Measurements from ENCODE around the gene STARD3. TPM values are rescaled to one million over a fixed set of nuclear protein-coding genes. Genes with fewer than 3 reads are reported as not detected.
A peak's percentile ranks its signal among the peaks of the same experiment; 100 is the strongest.

Gene STARD3
- total and polyA plus RNA-seq, 2 of the 13 experiments (the other 11 are each of a cell fraction or from before 2014, with no cell fraction given) = 34.6 to 100 TPM

GRCh38 chr17:39606434-39607056, 30.4 kb upstream of the STARD3 start:
- 20% methylated on average over 48 of the region's 66 CpGs for WGBS (ENCODE audit: low lambda C conversion rate)
- no peaks in the 10 kb centered on the region for H3K4me1 ChIP-seq (ENCODE audit: insufficient read depth, low read length)
- H3K36me3 ChIP-seq (replicated peaks in 1 of 2; ENCODE audit: control insufficient read depth in 1 of 2, insufficient read depth in 2 of 2, low read length in 2 of 2) = no peaks in the 10 kb centered on the region
- ChIA-PET CTCF (ENCODE audit: low intra/inter-chr PET ratio, low total read pairs) (no interaction called here), POLR2A (no interaction called here)
- H2AFZ ChIP-seq (ENCODE audit: low read length) = no peak overlapping the region
- no peak overlapping the region for H3K9ac ChIP-seq (ENCODE audit: insufficient read depth, low read depth, low read length)
- H3K79me2 ChIP-seq (ENCODE audit: insufficient read depth, low read length) = no peaks in the 10 kb centered on the region
- H3K9me3 ChIP-seq (ENCODE audit: low read length) = no peaks in the 10 kb centered on the region
- peaks cover 30 to 84% of the 10 kb centered on the region in 2 experiments for H3K27me3 ChIP-seq (ENCODE audit: control insufficient read depth in 1 of 2, insufficient read depth in 2 of 2, low read length in 2 of 2)
- H3K27ac ChIP-seq (ENCODE audit: extremely low read length, insufficient read depth, low read length) = no peak overlapping the region
- no peak for FAIRE-seq
- intact Hi-C loops (cut with micrococcal nuclease; ENCODE audit: unreplicated experiment) = no loop called here
- BruUV-seq (replicated peaks) = no TSS peak
- in situ Hi-C loops (cut with HindIII; ENCODE audit: extremely low pct_ligation_motif_present, low pct_unique_long_range_greater_than_20kb) = no loop called here
- peak; percentile 49 for ATAC-seq
- H4K20me1 ChIP-seq (ENCODE audit: insufficient read depth, low read length) = peaks cover 4% of the 10 kb centered on the region; the same call in 1 of the 2 replicates
- no peak overlapping the region for H3K4me2 ChIP-seq (ENCODE audit: low read depth, low read length)
- no peak for DNase-seq (ENCODE audit: low spot score)
- TF ChIP-seq ZNF354B (CRISPR knock-in tag; IDR thresholded peaks at IDR 0.05) = no peak
- 0 out of 2 replicates have a peak, but pooled peaks have one; percentile 33 for TF ChIP-seq BCL6 (CRISPR knock-in tag; IDR thresholded peaks at IDR 0.05)
- TF ChIP-seq ZNF781 (CRISPR knock-in tag; IDR thresholded peaks at IDR 0.05; ENCODE audit: borderline replicate concordance, not compliant biosample characterization) = no peak
- peak; percentile 33; the same call in 1 of the 2 replicates for TF ChIP-seq ZNF768 (CRISPR knock-in tag; IDR thresholded peaks at IDR 0.05)
- TF ChIP-seq ZNF780A (CRISPR knock-in tag; IDR thresholded peaks at IDR 0.05) = no peak
- TF ChIP-seq HNRNPL (IDR thresholded peaks at IDR 0.05; ENCODE audit: low read depth, low read length) = 0 out of 2 replicates have a peak, but pooled peaks have one; percentile 30
- peak overlapping the region in 2 of 3 experiments; percentile 11 to 22; a peak in 2 of 6 replicates for H3K4me3 ChIP-seq (replicated peaks in 1 of 3; ENCODE audit: insufficient read depth in 1 of 3, low read depth in 2 of 3, low read length in 3 of 3)

GRCh38 chr17:39607057-39607850, 29.7 kb upstream of the STARD3 start:
- H4K20me1 ChIP-seq (ENCODE audit: insufficient read depth, low read length) = peaks cover 4% of the 10 kb centered on the region; the same call in 1 of the 2 replicates
- intact Hi-C loops (cut with micrococcal nuclease; ENCODE audit: unreplicated experiment) = no loop called here
- H3K4me1 ChIP-seq (ENCODE audit: insufficient read depth, low read length) = no peaks in the 10 kb centered on the region
- H3K4me3 ChIP-seq (replicated peaks in 1 of 3; ENCODE audit: insufficient read depth in 1 of 3, low read depth in 2 of 3, low read length in 3 of 3) = peak overlapping the region in 1 of 3 experiments; percentile 9; a peak in 2 of 6 replicates
- H3K9ac ChIP-seq (ENCODE audit: insufficient read depth, low read depth, low read length) = no peak overlapping the region
- peaks cover 24 to 82% of the 10 kb centered on the region in 2 experiments for H3K27me3 ChIP-seq (ENCODE audit: control insufficient read depth in 1 of 2, insufficient read depth in 2 of 2, low read length in 2 of 2)
- no peak for DNase-seq (ENCODE audit: low spot score)
- WGBS (ENCODE audit: low lambda C conversion rate) = 19% methylated on average over 39 of the region's 40 CpGs
- BruUV-seq (replicated peaks) = no TSS peak
- no peaks in the 10 kb centered on the region for H3K79me2 ChIP-seq (ENCODE audit: insufficient read depth, low read length)
- peak; percentile 15 for ATAC-seq
- no peaks in the 10 kb centered on the region for H3K36me3 ChIP-seq (replicated peaks in 1 of 2; ENCODE audit: control insufficient read depth in 1 of 2, insufficient read depth in 2 of 2, low read length in 2 of 2)
- no peak overlapping the region for H3K4me2 ChIP-seq (ENCODE audit: low read depth, low read length)
- POLR2A ChIA-PET = no interaction called here
- CTCF ChIA-PET (ENCODE audit: low intra/inter-chr PET ratio, low total read pairs) = no interaction called here
- no peak overlapping the region for H3K27ac ChIP-seq (ENCODE audit: extremely low read length, insufficient read depth, low read length)
- TF ChIP-seq SRSF4 (IDR thresholded peaks at IDR 0.05; ENCODE audit: low read depth, low read length, poor library complexity, severe bottlenecking) (no peak), EZH2 (conservative IDR thresholded peaks at IDR 0.05; ENCODE audit: low read depth, low read length) (peak; percentile 76; the same call in 1 of the 2 replicates)
- FAIRE-seq = no peak
- H2AFZ ChIP-seq (ENCODE audit: low read length) = no peak overlapping the region
- in situ Hi-C loops (cut with HindIII; ENCODE audit: extremely low pct_ligation_motif_present, low pct_unique_long_range_greater_than_20kb) = no loop called here
- H3K9me3 ChIP-seq (ENCODE audit: low read length) = no peaks in the 10 kb centered on the region

Measured in HepG2 (cell line).